GM21723 (cell line): Measurements from ENCODE around the gene RNFT2.

Experiments used
- ATAC-seq: cut with Tn5 transposase; IDR thresholded peaks from one replicate; pipeline ENCODE4 v1.9.1; 2021; ENCODE audit warnings: mild to moderate bottlenecking, moderate library complexity; ENCODE audit not compliant: unreplicated experiment

RNFT2 gene

DNA sequence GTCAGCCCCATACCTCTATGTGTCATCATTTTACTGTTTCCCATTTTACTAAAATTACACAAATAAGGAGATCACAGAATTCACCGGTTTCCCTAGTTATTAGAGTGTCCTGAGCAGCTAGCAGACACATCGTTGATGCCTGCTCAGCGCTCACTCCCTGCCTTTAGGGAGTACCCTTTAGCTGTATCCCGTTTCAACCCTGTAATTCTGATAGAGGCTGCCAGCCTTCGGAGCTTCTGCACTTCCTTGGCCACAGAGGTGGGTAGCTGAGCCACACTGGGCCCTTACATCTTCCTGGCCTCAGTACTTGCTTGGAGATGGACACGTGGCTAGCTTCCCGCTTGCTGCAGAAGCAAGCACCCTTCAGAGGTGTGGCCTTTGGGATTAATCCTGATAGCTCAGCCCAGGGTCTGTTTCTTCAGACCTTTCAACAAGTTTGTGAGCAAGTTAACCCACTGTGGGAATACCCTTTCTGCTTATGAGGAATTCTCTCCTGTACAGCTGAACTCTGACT, 158.4 kb downstream of the RNFT2 start:
- no peak for ATAC-seq

DNA sequence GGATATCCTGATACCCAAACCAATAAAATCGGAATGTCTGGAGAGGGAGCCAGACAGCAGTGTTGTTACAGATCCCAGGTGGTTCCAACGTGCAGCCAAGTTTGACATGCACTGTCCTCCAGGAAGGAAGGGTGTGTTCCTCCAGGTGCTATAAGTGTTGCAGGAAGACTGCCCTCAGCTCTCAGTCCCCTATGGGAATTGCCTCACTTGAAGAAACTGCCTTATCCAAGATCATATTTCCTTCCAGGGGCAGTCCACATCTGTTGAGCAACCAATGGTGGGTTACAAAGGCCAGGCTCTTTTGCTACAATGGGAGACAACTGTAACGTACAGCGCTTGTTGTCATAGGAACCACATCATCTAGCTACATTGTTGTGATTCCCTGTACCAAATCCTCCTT, 159.4 kb downstream of the RNFT2 start:
- no peak for ATAC-seq

DNA sequence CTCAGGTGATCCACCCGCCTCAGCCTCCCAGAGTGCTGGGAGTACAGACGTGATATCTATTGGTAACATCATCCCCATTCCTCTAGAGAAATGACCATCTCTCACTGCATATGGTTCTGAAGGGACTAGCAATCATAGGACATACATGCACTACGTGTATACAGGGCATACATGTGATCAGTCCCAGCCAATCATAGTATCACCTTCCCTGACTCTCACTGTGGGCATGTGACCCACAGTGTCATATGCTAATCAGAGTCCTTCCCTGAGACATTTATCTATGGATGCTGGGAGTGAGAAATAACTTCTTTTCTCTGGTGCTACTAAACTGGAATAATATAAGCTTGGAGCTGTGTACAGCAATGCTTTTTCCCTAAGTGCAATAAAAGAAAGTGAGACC, 160.6 kb downstream of the RNFT2 start:
- ATAC-seq, result no peak

DNA sequence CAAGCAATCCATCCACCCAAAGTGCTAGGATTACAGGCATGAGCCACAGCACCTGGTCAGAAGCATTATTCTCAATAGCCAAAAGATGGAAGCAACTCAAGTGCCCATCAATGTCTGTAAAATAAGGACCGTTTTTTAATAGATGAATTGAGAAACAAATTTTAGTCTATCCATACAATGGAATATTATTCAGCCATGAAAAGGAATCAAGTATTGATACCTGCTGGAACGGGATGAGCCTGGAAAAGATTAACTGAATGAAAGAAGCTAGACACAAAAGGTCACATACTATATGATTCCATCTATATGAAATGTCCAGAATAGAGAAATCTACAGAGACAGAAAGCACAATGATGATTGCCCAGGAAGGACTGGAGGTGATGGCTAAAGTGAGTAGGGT, 163.5 kb downstream of the RNFT2 start:
- no peak for ATAC-seq
